Stimulated activated CD4-positive, alpha-beta T cell treated with anti-CD3 and anti-CD28 coated beads, Interleukin-15, amount 100 ng/mL, for 1 hour (primary cell): ENCODE data around the gene CELA2A.
A peak's percentile ranks its signal among the peaks of the same experiment; 100 is the strongest.

Experiments
- DNase-seq, 2 donors: peaks; one replicate each; pipeline ENCODE4 v3.0.0-alpha.2; 2020; ENCODE audit warnings: low read depth in 1 of 2, low spot score in 1 of 2

CELA2A gene

GRCh38 chr1:15456313-15456954 is at the start of gene CELA2A:
Gene CELA2A (plus strand): TSS chr1:15456732. CDS start chr1:15456754, 22 bp downstream.
- no peak for DNase-seq

DNA sequence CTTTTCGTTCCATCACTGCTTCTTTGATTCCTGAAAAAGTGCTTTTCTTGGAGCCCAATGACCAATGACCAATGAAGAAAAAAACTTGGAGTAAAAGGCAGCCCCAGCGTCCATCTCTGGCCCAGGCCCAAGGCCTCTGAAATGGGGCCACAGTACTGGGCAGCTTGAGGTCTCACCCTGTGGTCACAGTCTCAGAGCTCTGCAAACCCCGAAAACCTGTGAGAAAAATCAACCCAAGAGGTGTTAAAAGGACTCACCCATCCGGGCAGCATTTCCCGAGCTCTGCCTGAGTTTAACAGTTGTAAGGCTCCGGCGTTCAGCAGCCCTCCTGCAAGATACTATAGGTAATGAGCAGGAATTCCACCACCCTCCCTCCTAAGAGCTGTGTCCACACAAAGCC is 49.0 kb upstream of the CELA2A start:
- no peak for DNase-seq

GRCh38 chr1:15408890-15409387 is 47.6 kb upstream of the CELA2A start:
- DNase-seq: no peak

DNA sequence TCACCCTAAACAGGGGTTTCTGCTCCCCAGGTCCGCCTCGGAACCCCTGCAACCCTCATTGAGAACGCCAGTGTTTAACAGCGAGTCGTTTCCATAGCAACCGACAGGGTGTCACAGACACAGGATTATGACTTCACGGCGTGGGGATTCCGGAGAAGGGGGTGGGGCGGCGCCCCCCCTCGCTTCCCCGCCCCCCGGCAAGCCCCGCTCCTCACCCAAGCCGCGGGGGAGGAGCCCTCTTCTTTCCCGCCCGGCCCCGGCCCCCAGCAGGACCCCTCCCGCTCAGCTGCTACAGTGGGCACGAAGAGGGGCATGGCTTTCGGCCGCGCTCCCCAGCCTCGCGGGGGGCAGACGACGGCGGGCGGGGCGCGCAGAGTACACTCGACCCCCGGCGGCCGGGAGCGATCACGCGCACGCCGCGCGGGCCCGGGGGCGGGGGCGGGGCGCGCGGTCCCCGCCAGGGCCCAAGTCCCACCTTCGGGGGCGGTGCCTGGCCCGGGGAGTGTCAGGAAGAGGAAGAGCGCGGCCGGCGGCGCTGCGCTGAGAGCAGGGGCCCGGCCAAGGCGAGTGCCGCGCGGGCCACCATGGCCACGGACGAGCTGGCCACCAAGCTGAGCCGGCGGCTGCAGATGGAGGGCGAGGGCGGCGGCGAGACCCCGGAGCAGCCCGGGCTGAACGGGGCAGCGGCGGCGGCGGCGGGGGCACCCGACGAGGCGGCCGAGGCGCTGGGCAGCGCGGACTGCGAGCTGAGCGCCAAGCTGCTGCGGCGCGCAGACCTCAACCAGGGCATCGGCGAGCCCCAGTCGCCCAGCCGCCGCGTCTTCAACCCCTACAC is 46.9 kb upstream of the CELA2A start, which contains the start of gene EFHD2:
TSS of gene EFHD2 (plus strand) at position 501 of the 835 bp plus-strand sequence. CDS start at position 585, 84 bp downstream.
- peak; percentile 70 to 83 for DNase-seq

DNA sequence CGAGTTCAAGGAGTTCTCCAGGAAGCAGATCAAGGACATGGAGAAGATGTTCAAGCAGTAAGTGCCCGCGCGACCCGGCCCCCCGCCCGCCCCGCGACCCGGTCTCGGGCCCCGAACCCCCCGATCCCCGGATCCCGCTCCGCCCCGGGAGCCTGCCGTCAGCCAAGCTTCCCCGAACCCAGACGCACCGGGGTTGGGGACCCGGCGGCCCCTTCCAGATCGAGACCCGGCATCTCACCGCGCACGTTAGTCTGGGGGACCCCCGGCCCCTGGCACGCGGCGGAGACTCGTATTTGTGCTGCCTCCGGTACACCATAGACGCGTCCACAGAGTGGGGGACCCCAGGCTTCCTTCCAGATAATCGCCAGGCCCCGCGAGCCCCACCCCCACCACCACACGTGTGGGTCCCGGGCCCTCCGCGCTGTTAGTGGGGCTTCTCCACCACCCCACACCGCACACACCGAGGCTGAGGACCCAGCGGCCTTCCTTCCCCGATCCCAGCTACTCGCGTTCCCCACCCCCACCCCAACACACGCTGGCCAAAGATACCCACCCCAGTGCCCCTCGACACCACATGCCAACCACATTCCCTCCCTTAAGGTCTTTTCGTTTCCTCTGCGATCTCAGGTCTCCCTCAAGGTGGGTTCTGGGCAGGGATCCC is 46.2 kb upstream of the CELA2A start:
- no peak for DNase-seq

- no peak for DNase-seq
Observed at GRCh38 chr1:15410884-15411245, 45.7 kb upstream of the CELA2A start.

- no peak for DNase-seq
Observed at GRCh38 chr1:15411593-15412137, 44.9 kb upstream of the CELA2A start.

- DNase-seq: no peak
Observed at GRCh38 chr1:15412175-15412800, 44.2 kb upstream of the CELA2A start.

- no peak for DNase-seq
Observed at GRCh38 chr1:15412843-15413242, 43.7 kb upstream of the CELA2A start.

- DNase-seq: no peak
Observed at GRCh38 chr1:15413563-15414444, 42.7 kb upstream of the CELA2A start.

DNA sequence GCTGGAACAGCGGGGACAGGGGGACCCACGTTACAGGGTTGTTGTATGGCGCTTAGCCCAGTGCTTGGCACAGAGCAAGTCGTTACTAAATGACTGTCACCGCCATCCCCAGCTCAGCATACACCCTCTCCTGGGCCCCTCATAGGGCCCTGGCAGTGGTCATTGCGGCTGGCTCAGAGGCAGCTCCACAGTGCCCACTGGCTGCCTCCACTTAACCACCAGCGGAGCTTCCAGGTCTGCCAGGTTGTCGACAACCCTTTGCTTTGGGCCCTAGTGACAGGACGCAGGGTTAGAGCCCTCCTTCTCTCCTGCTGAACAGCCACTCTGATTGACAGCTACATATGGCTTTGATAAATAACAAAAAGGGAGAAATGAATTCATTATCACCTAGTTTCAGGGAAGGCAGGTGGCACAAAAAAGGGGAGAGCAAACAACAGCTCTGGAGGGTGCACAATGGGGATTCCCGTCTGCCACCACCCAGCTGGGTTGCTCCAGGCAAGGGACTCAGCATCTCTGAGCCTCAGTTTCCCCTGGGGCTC is 42.0 kb upstream of the CELA2A start:
- no peak for DNase-seq

DNA sequence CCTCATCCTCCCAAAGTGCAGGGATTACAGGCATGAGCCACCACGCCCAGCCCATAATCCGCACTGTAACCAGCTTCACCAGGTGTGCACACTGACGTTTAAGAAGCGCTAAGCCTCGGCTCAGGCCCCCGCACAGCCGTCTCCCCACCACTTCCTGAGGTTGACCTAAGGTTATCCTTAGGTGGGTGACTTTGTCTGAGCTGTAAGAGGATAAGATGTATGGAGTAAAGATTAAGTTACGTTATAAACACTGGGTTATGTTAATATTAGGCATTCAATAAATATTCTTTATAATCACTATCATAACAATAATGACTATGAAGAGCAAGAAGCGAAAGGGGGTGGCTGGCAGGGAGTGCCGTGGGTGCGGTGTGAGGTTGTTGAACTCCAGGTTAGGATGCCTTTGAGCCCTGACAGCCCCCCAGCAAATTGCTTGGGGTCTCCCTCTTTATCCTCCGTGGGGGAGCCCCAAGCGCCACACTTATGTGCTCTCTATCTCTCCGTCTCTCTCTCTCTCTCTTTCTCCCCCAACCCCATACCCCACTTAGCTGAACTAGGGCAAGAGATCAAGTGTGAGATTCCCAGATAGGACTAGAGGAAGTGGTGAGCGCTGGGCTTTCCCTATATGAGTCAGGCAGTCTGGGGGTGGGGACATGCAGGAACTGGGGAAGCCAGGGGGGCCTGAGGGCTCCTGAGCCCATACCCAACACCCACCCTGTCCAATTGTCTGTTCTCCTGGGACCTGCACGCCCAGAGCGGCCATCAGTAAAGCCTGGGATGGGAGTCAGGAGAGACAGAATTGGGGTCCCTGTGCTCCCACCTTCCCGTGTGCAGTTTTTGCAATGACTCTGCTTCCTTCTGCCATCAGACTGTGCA is 39.2 kb upstream of the CELA2A start:
- peak in 1 of 2 donors; percentile 36 for DNase-seq

DNA sequence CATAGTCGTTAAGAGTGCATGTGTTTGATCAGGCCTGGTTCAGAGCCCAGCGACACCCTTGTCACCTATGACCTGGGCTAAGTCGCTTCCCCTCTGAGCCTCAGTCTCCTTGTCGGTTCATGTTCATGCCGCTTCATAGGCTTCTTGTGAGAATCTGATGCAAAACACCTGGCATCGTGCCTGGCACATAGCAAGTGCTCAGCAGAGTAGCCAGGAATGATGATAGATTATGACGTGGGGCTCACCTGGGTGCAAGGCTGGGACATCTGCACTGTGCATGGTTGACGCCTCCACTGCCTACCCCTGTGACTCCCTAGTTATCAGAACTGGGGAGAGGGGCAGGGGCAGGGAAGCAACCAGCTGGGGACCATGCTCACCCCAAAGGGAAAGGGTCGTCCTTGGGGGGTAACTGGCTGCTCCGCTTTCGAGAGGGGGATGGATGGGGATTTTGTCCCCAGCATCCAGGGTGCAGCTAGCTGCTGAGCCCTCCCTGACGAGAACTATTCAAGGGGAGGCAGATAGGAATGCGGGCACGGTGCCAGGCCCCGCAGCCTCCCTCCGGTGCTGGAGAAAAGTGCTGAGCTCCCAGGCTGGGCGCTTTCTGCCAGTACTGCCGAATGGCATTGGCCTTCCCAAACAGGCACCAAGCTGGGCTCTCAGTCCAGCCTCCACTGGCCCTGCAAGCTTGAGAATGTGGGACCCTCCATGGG is 37.6 kb upstream of the CELA2A start:
- DNase-seq: no peak

GRCh38 chr1:15420853-15421465 is 35.6 kb upstream of the CELA2A start:
- DNase-seq: no peak

GRCh38 chr1:15422871-15423270 is 33.7 kb upstream of the CELA2A start:
- DNase-seq: no peak

DNA sequence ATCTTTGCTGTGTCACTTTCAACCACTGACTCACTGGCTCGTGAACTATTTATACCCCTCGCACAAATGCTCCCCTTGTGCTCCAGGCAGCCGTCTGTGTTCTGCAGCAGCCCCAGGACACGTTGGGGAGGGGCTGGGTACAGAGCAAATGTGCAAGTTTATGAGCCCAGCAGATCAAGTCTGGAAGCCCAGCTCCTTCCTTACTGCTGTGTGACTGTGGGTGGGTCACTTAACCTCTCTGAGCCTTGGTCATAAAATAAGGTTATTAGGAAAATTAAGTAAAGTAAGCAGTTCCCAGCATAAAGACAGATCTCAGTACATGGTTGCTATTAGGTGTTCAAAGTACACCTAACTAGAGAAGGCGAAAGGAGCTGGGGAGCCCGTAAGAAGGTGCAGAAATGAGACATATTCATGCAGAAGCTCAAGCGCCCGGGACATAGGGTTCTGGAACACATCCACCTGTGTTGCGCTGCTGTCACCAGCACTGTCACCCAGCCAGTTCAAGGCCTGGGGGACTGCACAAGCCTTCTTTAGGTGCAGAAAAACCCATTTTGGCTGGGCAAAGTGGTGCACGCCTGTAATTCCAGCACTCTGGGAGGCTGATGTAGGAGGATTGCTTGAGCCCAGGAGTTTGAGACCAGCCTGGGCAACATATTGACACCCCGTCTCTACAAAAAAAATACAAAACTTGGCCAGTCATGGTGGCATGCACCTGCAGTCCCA is 33.0 kb upstream of the CELA2A start:
- DNase-seq: no peak

DNA sequence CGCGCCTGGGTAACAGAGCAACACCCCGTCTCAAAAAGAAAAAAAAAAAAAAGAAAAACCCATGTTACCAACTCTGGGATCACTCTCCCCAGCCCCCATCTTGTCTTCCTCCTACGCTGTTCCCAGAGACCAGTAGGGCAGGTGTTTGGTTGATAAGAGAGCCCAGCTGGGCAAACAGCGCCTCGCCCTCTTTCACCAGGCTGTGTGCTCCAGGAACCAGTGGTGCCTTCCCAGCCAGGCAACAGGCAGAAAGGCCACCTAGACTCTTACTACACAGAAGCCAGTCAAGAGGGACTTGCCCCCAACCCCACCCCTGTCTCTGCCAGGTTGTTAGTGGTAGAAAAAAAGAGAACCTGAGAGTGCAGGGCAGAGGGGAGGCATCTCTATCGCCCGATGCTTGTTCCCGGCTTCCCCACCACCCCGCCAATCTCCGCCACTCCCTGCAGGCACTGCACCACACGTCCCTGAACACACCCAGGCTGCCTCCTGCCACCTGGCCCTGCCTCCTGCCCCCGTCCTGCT is 32.3 kb upstream of the CELA2A start:
- no peak for DNase-seq
